GM12874 (cell line): ENCODE data around the gene VSTM2L.

Experiments
- CTCF ChIP-seq: IDR thresholded peaks from 2 replicates; pipeline ENCODE4 v1.5.1; 2011; ENCODE audit warnings: low read depth, mild to moderate bottlenecking, control low read depth, low read length, moderate library complexity; ENCODE audit not compliant: insufficient read depth

The VSTM2L gene

DNA sequence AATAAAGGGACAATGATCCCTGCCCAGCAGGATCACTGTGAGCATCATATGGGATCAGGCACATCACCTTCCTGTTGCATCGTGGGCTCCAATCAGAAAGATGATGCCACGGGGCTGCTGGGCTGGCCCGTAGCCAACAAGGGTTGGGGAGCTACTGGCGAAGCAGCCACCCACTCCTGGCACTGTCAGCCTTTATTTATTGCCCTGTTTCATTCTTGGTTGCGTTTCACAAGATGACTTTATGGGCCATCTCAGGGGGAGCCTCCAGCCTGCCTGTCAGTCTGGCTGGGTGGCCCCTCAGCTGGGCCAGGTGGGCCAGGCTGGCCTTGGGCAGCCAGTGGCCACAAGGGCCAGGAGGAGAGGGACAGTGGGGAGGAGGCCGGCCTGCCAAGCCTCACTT, 17.3 kb downstream of the VSTM2L start:
- no peak for TF ChIP-seq CTCF

GRCh38 chr20:37920679-37921322, 17.9 kb downstream of the VSTM2L start:
- no peak for TF ChIP-seq CTCF

GRCh38 chr20:37921341-37921929, 18.5 kb downstream of the VSTM2L start:
- no peak for TF ChIP-seq CTCF

DNA sequence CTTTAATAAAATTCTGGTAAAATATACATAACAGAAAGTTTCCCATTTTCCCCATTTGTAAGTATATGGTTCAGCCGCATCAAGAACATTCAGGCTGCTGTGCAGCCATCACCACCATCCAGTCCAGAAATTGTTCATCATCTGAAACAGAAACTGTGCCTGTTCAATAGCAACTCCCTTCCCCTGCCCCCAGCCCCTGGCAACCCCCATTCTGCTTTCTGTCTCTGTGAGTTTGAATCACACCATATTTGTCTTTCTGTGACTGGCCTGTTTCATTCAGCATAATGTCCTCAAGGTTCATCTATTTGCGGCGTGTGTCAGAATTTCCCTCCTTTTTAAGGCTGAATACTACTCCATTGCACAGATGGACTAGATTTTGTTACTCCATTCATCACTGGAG, 19.1 kb downstream of the VSTM2L start:
- no peak for TF ChIP-seq CTCF

GRCh38 chr20:37925265-37926165, 22.6 kb downstream of the VSTM2L start:
- no peak for TF ChIP-seq CTCF

DNA sequence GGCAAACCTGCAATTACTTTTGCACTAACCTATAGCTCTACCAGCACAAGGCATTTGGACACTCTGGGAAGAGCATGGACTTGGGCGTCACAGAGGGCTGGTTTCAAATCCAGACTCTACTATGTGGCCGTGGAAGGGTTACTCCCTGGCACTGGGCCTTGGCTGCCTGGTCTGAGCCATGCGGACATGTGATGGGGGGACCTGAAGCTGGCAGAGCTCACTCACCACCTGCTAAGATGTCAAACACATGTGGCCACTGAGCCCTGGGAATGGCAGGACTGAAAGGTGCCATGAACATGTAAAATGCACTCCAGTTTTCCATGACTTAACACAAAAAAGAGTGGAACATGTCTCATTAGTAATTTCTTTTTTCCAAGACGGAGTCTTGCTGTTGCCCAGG, 23.7 kb downstream of the VSTM2L start:
- TF ChIP-seq CTCF: no peak

- TF ChIP-seq CTCF: no peak
Measured at GRCh38 chr20:37927410-37928095, 24.6 kb downstream of the VSTM2L start.
